AG09319 (cell line): ENCODE measurements around the gene RNF182.

Experiments used
- DNase-seq: peaks from one replicate; pipeline ENCODE4 v3.0.0-alpha.2; 2010; ENCODE audit warnings: low read depth; ENCODE audit errors: extremely low read depth
- CTCF ChIP-seq: IDR thresholded peaks from 2 replicates; pipeline ENCODE4 v1.5.1; 2011; ENCODE audit warnings: low read depth, mild to moderate bottlenecking, inconsistent platforms, low read length, moderate library complexity

The RNF182 gene

GRCh38 chr6:14020551-14020950 lies 95.8 kb downstream of the RNF182 start:
- TF ChIP-seq CTCF = no peak
- no peak for DNase-seq

GRCh38 chr6:14021449-14021848 lies 96.7 kb downstream of the RNF182 start:
- TF ChIP-seq CTCF = no peak
- no peak for DNase-seq

GRCh38 chr6:14022673-14023072 lies 97.9 kb downstream of the RNF182 start:
- no peak for TF ChIP-seq CTCF
- DNase-seq = no peak

- DNase-seq = no peak
- TF ChIP-seq CTCF = no peak
Measured at GRCh38 chr6:14023855-14024254, 99.1 kb downstream of the RNF182 start.

- DNase-seq = no peak
- TF ChIP-seq CTCF = no peak
Measured at GRCh38 chr6:14025160-14025559, 100.4 kb downstream of the RNF182 start.

- no peak for DNase-seq
- no peak for TF ChIP-seq CTCF
Measured at GRCh38 chr6:14026831-14027539, 102.2 kb downstream of the RNF182 start.

- TF ChIP-seq CTCF = no peak
- no peak for DNase-seq
Measured at GRCh38 chr6:14028631-14029030, 103.9 kb downstream of the RNF182 start.
